Erythroblast (primary cell): ENCODE measurements around the gene SPOCK1.

Experiments used
- GATA1 ChIP-seq: IDR thresholded peaks from 2 replicates; pipeline ENCODE4 v1.6.1; 2011; ENCODE audit warnings: low read depth, mild to moderate bottlenecking, control low read depth, low read length, moderate library complexity
- POLR2A ChIP-seq: IDR thresholded peaks from 2 replicates; pipeline ENCODE4 v1.6.1; 2011; ENCODE audit warnings: mild to moderate bottlenecking, low read length

- TF ChIP-seq POLR2A (no peak), GATA1 (no peak)
Measured at GRCh38 chr5:137403869-137404268, 95.3 kb downstream of the SPOCK1 start.
